Endothelial cell (in vitro differentiated cells): ENCODE data around the gene RAC3. TPM values are rescaled to one million over a fixed set of nuclear protein-coding genes. Genes with fewer than 3 reads are reported as not detected.

Experiments used
- DNase-seq: peaks from one replicate; pipeline ENCODE4 v3.0.0; 2021; ENCODE audit warnings: low spot score
- H3K27ac Mint-ChIP-seq: one replicate; pipeline ENCODE4 v1.8.0; 2021; ENCODE audit warnings: mixed read lengths, inconsistent platforms; ENCODE audit not compliant: unreplicated experiment
- H3K27me3 Mint-ChIP-seq: one replicate; pipeline ENCODE4 v1.8.0; 2021; ENCODE audit warnings: mild to moderate bottlenecking, moderate library complexity, mixed read lengths, inconsistent platforms; ENCODE audit not compliant: unreplicated experiment
- H3K36me3 Mint-ChIP-seq: one replicate; pipeline ENCODE4 v1.8.0; 2021; ENCODE audit warnings: mild to moderate bottlenecking, low read depth, mixed read lengths, inconsistent platforms; ENCODE audit not compliant: unreplicated experiment
- H3K4me1 Mint-ChIP-seq: one replicate; pipeline ENCODE4 v1.8.0; 2021; ENCODE audit warnings: mild to moderate bottlenecking, mixed read lengths, inconsistent platforms; ENCODE audit not compliant: unreplicated experiment
- H3K4me3 Mint-ChIP-seq: one replicate; pipeline ENCODE4 v1.8.0; 2021; ENCODE audit warnings: mild to moderate bottlenecking, mixed read lengths, inconsistent platforms; ENCODE audit not compliant: unreplicated experiment
- H3K9me3 Mint-ChIP-seq: one replicate; pipeline ENCODE4 v1.8.0; 2021; ENCODE audit warnings: mixed read lengths, inconsistent platforms; ENCODE audit not compliant: unreplicated experiment
- CTCF ChIP-seq: fragments of 200-600 bp; sonication (generic); IDR thresholded peaks from one replicate; pipeline ENCODE4 v1.5.0; 2021; ENCODE audit warnings: antibody characterized with exemption; ENCODE audit not compliant: unreplicated experiment
- total RNA-seq: library from RNA; stranded (reverse); fragmentation: NEBNext Ultra II Directional; extraction: Animal tissue kit (Norgen Biotek cat#: 25700); gene quantifications from one replicate; pipeline ENCODE4 v1.2.1, GENCODE V29; 2021; ENCODE audit not compliant: unreplicated experiment

RAC3 gene
- total RNA-seq, 1 donor from 2014 or later, result 24.0 TPM

GRCh38 chr17:81986606-81987005 lies 44.9 kb upstream of the RAC3 start:
- H3K4me3 Mint-ChIP-seq, result no peak overlapping the region
- no peaks in the 10 kb centered on the region for H3K9me3 Mint-ChIP-seq
- peaks cover 5% of the 10 kb centered on the region for H3K27me3 Mint-ChIP-seq
- no peak overlapping the region for H3K27ac Mint-ChIP-seq
- peaks cover 9% of the 10 kb centered on the region for H3K36me3 Mint-ChIP-seq
- no peak for DNase-seq
- TF ChIP-seq CTCF, result no peak
- peaks cover 3% of the 10 kb centered on the region for H3K4me1 Mint-ChIP-seq

GRCh38 chr17:81987161-81987770 lies 44.2 kb upstream of the RAC3 start:
- Mint-ChIP-seq H3K36me3 (peaks cover 9% of the 10 kb centered on the region), H3K4me1 (peaks cover 3% of the 10 kb centered on the region), H3K27ac (no peak overlapping the region), H3K4me3 (no peak overlapping the region), H3K9me3 (no peaks in the 10 kb centered on the region), H3K27me3 (peaks cover 5% of the 10 kb centered on the region)
- no peak for DNase-seq
- TF ChIP-seq CTCF, result no peak

- TF ChIP-seq CTCF, result no peak
- Mint-ChIP-seq H3K4me1 (peaks cover 3% of the 10 kb centered on the region), H3K9me3 (no peaks in the 10 kb centered on the region), H3K4me3 (peak overlapping the region; percentile 83), H3K27me3 (peaks cover 5% of the 10 kb centered on the region), H3K36me3 (peaks cover 4% of the 10 kb centered on the region), H3K27ac (no peak overlapping the region)
- no peak for DNase-seq
These were observed 40.4 kb upstream of the RAC3 start for GRCh38 chr17:81990836-81991683.

GRCh38 chr17:81991684-81992305 lies 39.7 kb upstream of the RAC3 start:
- no peaks in the 10 kb centered on the region for H3K9me3 Mint-ChIP-seq
- peaks cover 3% of the 10 kb centered on the region for H3K4me1 Mint-ChIP-seq
- peaks cover 4% of the 10 kb centered on the region for H3K36me3 Mint-ChIP-seq
- no peak overlapping the region for H3K4me3 Mint-ChIP-seq
- H3K27me3 Mint-ChIP-seq, result peaks cover 5% of the 10 kb centered on the region
- TF ChIP-seq CTCF, result no peak
- no peak for DNase-seq
- H3K27ac Mint-ChIP-seq, result no peak overlapping the region
